Fibroblast of skin of right biceps (primary cell): ENCODE results near the gene SEMA5B.

Experiments used
- DNase-seq: peaks from one replicate; pipeline ENCODE4 v3.0.0-alpha.2; 2013

SEMA5B gene

DNA sequence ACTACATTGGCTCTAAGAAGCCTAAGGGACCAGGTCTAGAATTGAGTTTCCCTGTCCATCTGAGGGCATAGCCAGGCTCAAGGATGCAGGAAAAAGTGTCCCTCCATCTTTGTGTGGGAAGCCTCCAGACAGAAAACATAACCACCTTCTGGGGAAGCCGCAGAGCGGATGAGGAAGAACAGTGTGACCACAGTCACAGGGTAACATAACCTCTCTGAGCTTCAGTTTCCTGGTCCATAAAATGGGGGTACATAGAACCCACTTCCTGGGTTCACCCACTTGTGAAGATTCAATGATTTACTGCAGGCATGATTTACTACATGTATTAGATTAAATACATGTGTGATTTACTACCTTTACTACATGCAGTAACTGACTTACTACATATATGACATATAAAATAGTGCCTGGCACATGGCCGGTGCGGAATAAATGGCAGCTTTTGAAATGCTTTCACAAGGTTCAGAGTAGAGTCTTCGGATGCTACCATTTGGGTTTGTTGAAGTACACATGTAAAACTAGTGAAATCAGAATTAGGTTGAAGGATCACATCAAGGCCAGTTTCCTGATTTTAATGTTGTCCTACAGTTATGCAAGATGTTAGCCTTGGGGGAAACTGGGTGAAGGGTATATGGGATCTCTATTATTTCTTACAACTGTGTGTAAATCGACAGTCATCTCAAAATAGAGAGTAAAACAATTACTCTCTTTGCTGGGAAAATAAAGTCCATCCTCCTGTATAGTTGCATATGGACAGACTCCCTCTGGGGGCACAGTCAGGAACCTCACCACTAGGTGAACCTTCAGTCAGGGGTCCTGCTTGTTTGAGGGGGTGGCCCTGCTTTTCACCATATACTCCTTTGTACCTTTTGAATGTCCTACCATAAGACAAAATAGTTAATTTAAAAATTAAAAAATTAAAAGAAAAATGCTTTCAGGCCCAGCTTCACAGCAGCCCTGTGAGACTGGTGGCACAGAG, 86.0 kb downstream of the SEMA5B start:
- no peak for DNase-seq

DNA sequence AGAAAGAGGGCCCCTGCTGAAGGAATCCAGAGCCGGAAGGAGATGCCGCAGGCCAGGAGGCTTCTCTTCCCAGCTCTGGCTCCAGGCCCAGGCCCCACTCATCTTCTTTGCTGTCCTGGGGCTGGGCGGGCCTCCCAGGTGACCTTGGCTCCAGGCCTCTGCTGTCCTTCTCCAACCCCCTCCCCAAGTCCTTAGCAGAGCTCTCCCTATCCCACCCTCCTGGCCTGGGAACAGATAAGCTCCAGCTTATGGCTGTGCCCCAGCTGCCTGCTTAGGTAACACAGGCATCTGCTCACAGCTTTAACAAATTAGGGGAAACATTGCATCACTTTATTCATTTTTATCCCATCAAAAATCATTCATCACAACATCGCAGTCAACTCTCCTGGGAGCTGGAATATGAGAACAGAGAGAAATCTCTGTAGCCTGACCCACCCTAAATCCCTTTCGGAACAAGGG, 86.9 kb downstream of the SEMA5B start:
- peak; percentile 64 for DNase-seq

DNA sequence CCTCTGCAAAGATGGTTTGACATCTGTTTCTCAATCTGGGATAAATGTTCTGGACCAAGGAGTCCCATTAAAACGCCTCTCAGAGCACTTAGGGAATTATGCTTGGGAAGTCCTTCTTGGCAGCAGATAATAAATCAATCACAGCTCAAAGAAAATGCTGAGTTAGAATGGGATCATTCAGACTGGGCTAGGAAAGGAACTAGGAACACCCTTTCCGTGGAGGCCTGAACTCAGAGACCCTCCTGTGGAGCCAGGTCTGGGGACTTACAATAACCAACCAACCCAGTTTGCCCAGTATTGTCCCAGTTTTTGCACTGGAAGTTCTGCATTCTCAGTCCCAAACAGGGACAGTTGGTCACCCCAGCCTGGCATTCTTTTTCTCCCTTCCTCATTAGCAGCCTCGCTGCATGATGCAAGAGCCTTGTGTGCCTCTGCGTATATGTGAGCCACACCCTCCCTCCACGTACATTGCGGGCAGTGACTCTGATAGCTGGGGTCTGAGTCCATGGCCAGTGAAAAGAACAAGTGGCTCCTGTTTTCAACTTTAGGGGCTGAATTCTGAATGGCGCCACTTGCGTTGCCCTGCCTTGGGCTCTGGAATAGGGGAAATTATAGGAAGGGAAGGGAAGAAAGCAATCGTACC, 88.7 kb downstream of the SEMA5B start:
- no peak for DNase-seq

DNA sequence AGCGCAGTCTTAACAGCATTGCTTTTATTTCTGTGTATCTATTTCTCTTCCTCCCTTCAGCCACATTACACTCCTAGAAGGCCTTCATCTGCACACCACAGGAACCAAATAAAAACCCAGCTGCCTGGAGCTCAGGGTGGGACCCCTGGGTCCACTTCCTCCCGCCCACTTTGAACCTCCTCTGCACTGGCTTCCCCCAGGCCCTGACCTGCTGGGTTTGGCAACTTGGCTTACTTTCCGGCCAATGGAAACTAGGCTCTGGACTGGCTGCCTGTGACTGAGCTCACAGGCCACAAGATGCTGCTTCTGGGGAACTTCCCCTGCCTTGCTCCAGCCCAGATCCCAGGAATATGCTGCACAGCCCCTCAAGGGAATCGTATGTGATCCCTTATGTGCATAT, 89.8 kb downstream of the SEMA5B start:
- DNase-seq, result no peak

DNA sequence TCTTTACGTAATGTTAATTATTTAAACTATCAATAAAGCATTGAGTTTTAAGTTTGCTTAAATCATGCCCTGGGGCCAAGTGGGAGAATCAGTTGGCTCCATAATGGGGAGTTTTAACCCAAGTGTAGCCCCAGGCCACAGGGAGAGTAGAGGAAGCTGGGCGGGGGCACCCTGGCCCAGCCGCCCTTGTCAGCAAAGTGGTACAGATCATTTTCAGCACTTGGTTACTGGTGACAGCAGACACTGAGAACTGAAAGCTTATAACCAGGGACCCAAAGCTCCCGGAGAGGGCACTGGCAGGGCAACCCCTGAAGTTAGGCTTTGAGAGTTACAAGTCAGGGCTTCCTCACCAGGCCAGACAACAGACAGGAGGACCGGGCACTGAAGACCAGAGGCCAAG, 90.6 kb downstream of the SEMA5B start:
- no peak for DNase-seq

DNA sequence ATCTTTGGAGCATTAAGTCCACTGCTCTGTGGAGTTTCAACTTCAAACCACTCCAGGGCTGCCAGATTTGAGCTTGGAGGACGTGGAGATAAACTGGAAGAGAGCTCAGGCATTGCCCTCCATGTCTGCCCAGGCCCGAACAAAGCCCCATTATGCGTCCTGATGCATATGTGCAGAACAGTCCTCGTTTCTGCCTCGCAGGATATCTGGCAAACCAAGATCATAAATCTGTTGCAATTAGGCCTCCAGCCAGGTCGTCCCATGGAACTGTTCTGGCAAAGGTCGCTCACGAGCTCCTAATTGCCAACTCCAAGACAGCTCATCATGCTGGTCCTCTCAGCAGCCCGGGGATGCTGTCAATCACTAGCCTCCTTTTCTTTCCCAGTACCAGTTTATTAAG, 91.2 kb downstream of the SEMA5B start:
- DNase-seq, result no peak

DNA sequence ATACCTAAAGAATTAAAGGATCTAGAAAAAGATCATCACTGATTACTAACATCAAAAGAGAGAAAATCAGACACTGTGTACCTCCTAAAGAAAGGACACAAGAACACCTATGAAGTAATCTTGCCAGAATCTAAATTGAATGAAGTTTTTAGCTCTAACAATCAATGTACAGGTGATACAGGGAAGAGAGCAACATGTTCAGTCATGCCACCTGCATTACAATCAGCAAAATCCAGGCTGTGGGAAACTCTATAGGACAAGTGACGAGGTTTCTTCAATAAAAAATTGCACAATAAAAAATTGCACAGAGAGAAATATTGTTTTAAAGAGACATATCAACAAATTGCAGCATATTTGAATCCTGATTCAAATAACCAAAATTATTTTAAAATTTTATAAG, 93.3 kb downstream of the SEMA5B start:
- DNase-seq, result no peak

DNA sequence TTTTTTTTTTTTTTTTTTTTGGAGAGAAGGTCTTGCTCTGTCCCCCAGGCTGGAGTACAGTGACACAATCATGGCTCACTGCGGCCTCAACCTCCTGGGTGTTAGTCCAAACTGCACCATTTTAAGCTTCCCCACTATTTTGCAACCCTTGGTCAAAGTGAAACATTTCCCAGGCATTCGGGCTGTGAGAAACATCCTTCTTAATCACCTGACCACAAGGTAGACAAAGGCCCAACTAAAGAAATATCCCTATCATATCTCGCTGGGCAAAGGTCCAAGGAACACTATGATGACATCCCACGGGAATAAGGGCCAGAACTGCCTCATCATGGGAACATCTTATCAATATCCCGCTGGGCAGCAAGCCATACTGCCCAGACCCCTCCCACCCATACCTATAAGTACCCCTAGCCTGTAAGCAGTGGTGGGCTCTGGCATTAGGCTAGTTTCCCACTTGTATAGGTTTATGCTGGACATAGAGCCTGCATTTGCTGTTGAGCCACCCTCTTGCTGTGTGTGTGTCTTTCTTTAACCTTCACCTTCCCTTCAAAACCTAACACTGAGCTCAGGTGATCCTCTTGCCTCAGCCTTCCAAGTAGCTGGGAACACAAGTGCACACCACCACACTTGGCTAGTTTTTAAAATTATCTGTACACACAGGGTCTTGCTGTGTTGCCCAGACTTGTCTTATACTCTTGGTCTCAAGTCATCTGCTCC, 95.2 kb downstream of the SEMA5B start:
- DNase-seq, result peak; percentile 39

DNA sequence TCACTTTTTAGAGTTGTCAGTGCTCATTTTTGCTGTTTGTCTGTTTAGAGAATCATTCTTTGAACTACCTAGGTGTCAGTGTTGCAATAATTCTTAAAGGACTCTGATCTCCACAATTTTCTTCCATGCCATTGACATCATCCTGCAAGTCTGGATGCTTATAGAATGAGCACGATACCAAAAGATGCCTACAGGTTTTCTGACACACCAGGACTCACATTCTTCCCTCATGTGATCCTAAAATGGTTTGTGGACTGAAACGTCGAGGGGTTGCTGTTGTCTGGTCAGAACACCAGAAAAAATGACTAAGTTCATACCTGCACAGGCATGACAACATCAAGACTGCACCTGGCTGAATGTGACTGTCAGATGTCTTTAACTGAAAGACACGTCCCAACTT, 95.9 kb downstream of the SEMA5B start:
- DNase-seq, result no peak

DNA sequence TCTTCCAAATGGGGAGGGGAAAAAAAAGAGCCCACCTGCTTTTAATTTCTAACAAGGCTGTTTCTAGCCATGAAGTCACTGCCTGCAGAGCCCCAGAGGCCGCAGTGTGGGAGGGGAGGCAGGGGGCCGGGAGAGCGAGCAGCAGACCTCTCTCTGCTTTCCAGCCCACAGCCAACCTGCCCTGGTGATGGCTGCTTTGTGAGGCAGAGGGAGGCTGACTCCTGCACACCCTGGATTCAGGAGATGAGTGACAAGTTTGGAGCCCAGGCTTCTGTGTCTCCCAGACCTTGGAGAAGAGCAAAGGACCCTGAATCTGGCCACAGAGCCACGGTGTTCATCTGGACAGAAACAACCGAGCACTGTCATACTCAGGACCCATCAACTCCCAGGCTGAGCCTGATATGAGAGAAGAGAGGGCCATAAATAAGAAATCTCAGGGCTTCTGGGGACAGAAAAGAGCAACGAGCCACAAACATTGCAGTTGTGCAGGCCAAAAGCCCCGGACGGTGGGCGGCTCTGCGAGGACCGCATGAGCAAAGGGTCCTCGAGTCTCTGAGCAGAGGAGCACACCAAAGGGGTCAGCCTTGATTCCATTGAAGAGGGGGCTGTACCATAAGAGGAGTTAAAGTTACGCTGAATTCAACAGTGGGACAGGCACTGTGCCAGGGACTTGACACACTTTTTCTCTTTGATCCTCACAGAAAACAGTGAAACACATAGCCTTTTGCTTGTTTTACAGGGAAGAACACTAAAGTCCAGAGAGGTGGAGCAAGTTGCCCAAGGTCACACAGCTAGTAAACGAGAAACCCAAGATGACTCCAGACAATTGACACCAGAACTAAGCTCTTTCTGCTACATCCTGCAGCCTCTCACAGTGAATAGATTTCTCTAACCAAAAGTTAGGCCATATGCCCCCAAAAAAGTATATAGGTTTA, 97.2 kb downstream of the SEMA5B start:
- no peak for DNase-seq

DNA sequence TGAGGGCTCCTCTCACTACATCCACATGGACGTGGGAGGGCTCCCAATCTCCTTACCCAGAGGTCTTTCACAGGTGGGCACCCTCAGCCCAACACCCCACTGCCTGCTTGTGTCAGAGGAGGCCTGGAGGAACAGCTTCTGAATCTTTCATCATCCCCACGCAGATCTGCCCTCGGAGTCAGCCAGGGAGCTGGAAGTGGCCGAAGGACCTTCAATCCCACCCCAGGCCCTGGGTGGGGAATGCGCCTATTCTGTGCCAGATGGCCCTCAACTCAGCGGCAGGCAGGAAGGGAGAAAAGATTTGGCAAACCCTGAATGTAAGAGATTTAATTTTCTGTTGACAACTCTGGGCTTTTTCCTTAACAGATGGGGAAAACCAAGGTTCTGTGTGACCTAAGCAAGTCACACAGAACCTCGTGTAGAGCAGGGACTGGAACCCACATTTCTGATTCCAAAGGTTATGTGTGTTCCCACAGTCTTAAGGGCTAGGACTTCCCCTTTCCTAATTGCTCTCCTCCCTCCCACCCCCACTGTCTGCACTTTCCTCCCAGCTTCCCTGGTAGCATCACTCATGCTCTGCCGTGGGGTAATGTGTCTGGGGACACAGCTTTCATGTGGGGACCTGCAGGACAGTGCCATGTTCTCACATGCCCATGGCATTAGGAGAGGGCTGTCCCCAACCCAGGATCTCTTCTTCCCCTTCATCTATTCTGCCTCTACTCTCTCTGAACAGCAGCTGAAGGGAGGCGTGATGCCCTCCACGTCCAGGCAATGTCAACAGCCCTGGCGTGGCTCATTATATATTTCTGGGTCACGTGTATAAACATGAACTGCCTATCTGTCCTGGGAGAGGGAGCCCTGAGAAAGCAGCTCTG, 98.1 kb downstream of the SEMA5B start:
- DNase-seq, result no peak

DNA sequence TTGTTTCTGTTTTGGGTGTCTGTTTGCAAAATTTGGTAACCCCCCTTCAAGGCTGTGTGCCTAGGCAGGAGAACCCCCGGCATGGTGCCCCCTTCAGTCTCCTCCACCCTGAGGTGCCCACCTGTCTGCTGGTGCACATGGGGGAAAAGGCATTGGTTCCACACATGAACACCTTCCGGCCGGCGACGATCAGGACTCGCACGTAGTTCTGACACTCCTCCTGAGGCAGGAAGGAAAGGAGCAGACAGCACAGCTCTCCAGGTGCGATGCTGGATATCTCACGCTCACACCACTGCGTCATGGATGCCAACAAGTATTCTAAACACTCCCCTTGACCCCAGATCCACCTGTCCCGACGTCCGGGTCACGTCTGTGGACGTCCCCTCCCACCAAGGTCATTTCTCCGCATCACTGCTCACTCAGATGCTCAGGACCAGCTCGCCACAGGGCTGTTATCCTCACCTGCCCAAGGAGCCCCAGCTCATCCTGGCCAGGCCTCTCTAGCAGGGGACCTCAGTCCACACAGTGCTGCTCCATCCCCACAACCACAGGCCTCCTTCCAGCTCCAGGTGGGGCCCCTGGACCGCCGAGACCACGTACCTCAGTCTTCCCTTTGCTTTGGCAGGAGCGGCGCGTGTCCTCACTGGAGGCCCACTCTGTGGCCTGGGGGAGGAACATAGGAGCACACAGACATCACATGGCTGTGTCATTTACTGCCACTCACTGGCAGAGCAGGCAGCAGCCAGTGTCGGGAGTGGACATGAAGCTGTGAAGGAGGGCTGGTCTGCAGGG, 99.0 kb downstream of the SEMA5B start:
- DNase-seq, result no peak

DNA sequence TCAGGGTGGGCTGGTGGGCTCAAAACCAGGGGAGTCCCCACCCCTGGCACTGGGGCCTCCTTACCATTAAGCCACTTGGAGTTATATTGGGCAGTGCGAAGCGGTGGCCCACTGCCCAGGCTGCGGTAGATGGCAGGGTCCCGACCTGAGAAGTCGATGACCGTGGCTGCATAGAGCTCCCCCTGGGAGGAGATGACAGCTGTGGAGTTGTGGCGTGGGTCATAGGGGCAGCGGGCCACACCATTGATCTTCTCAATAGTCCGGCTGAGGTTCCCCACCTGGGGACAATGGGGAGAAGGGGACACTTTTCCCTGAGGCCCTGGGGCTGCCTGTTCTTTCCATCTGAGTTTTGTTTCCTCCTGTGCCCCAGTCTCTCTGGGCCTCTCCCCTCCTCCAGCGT, 99.8 kb downstream of the SEMA5B start:
- no peak for DNase-seq

DNA sequence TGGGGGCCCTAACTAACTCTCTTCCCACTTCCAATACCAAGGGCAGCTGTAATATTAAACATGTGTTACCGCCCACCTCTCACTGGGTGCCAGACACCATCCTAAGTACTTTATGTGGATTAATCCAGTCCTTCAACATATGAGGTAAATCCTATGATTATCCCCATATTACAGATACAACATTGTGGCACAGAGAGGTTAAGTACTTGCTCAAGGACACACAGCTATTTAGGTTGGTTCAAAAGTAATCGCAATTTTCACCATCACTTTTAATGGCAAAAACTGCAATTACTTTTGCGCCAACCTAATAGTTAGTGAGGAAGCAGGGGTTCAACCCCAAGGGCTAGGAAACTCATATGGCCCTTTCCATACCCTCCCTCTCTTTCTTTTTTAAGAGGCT, 100.8 kb downstream of the SEMA5B start:
- no peak for DNase-seq

DNA sequence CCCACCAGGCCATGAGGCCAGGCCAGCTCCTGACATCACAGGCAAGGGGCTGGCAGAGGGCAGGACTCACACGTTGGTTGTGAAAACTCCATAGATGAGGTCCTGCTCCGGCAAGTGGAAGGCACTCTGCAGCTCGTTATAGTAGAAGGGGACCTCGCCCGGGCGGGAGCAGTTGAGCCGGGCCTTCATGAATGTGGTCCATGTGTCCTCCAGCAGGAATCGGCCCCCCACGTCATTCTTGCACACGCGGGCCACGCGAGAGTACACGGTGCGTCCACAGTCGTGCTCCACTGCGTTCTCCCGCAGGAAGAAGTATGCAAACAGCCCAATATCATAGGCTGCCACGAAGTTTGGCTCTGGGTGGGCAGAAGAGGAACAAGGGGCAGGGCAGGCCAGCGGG, 101.2 kb downstream of the SEMA5B start:
- no peak for DNase-seq

DNA sequence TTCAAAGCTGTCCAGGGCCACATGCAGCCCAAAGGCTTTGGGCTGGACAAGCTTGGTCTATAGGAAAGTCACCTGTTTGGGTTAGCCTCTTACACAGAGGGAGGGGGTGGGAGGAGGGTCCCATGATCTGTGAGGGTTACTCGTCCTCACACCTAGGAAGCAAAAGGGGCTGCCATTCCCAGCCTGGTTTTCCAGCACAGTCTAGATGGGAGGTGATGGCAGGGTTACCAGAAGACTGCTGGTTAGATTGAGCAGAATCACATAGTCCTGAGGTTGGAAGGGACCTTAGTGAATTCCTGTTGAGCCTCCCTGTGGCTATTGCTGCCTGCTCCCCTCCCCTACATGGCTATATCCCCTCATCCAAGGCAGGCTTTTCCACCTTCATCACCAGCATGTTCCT, 101.8 kb downstream of the SEMA5B start:
- no peak for DNase-seq

DNA sequence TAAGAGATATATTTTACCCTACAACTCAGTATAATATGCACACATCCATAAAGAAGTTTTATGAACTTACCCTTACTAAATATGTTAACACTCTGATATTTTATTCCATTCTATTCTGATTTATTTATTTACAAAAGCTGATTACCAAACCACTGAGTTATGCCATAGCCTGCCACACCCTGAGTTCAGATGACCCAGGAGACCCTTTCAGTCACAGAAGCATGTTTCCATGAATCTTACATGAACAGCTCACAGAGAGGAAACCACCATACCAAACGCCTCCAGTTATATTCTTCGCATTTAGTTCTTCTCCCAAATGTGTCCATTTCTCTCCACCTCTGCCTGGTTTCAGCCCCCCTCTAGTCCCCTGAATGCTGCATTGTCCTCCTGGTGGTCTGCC, 103.5 kb downstream of the SEMA5B start:
- DNase-seq, result no peak

DNA sequence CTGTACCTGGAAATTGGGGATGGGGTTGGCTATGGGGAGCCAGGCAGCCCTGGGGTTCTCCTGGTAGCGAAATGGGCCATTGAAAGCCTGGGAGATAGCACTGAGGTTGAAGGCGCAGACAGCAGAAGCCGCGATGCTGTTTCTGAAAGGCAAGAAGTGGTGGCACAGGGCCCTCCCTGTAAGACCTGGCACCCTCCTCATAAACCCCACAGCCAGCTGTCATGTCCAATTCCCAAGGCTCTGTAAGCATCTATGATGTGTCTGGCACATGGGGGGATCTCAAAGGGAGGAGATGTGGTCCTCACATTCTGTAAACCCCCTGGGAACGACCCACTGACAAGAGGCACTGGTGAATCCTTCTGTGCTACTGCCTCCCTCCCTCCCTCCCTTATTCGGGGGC, 104.0 kb downstream of the SEMA5B start:
- DNase-seq, result no peak

DNA sequence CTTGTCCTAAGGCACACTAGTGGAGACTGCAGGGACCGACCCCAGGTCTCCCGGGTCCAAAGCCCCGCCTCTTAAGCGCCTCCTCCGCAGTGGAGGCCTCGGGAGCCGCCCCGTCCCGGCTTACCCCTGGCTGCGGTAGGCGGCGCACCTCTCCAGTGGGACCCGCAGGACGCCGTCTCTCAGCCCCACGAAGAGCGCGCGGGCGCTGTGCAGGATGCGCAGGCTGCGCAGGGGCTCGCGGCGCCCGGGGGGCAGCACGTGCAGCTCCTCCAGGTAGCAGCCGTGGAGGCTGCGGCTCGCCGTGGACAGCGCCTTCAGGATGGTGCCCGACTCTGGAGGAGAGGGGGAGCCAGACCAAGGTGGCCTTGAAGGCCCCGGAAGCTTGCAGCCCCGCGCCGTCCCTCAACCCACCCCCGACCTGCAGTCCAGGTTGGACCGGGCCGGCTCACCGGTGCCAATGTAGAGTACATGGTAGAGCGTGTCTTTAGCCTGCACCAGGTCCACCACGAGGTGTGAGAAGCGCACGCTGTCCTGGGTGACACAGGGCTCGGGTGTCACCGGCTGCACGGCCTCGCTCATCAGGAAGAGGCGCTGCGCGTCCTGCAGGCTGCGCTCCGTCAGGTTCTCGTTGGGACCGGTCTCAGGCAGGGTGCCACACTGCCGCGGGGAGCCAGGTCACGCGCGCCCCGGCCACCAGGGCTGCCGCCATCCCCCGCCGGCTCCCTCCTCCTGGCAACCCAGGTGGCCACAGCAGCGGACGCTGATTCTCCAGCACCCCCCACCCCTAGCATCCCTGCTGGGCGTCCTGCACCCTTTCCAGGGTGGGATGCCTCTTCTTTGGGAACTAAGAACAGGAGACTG, 105.5 kb downstream of the SEMA5B start:
- peak; percentile 5 for DNase-seq

DNA sequence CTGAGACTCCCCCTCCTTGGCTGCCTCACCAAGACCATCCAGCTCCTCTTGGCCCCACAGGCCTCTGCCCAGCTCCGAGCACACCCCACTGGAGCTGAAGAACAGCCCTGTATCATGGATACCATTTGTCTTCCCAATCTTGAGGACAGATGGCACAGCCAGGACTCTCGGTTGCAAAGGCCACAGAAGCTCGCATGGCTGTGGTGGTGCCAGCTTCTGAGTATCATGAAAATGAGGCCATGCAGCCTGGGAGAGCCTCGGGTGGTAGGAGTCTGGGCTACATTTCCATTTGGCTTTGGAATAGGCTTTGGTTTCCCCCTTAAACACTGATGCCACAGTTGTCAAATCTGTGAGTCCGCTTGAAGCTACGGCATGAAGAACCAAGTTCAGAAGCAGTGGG, 106.6 kb downstream of the SEMA5B start:
- DNase-seq, result no peak
